ENCODE results near the gene TSPAN32.

TSPAN32 gene

DNA sequence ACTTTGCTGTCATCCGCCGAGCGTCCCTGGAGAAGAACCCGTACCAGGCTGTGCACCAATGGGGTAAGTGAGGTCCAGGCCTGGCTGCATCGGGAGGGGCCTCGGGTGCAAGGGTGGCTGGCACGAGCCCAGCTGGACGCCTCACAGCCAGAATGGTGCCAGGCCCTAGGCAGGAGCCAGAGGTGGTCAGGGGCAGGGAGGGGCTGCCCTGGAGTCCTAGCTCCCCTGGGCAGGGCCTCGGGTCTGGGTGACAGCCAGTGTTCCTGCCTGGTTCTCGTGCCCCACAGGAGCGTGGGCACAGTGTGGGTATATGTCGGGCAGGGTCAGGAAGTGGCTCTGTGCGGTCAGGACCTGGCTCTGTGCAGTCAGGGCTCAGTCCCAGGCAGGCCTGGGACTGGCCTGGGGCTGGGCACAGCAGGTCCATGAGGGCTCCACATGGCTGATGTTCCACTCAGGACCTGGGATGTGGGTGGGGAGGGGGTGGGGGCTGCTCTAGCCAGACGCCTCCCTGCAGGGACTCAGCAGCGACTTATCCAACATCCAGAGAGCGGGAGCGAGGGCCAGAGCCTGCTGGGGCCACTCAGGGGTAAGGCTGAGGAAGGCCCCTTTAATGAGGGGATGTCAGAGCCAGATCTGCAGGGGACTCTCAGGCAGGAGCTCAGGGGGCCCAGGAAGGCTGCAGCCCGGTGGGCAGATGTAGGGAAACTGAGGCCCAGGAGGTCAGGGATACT lies 1.2 kb downstream of the TSPAN32 start:
- DNase-seq (ENCODE audit: low read depth in 2 of 2, low spot score in 1 of 2): no peak

DNA sequence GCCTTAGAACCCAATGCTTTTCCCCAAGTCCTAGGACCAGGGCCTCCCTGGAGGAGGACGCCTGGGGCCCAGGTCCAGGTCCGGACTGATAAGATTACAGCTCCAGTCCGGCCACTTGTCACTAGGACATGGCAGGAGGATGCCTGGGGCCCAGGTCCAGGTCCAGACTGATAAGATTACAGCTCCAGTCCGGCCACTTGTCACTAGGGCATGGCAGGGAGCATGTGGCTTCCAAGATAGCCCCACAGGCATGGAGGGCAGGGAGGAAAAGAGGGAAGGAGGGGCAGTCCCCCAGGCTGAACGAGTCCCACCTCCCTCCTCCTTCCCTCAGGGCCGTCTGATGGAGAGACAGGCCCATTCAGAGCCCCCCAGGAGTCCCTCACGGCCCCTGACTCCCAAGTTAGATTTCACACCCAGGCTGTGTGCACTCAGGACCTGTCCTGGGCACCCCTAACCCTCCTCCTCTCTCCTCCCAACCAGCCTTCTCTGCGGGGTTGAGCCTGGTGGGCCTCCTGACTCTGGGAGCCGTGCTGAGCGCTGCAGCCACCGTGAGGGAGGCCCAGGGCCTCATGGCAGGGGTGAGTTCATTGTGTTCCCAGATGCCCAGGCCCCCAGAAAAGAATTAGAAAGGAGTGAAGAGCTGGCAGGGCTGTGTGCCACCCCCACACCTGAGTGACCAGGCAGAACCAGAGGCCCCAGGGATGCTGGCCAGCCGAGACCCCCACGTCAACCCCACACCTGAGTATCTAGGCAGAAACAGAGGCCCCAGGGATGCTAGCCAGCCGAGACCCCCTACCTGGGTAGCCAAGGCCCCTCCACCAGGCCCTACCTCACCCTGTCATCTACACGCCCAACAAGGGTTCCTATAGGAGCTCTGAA lies 2.1 kb downstream of the TSPAN32 start:
- DNase-seq (ENCODE audit: low read depth in 2 of 2, low spot score in 1 of 2): no peak

DNA sequence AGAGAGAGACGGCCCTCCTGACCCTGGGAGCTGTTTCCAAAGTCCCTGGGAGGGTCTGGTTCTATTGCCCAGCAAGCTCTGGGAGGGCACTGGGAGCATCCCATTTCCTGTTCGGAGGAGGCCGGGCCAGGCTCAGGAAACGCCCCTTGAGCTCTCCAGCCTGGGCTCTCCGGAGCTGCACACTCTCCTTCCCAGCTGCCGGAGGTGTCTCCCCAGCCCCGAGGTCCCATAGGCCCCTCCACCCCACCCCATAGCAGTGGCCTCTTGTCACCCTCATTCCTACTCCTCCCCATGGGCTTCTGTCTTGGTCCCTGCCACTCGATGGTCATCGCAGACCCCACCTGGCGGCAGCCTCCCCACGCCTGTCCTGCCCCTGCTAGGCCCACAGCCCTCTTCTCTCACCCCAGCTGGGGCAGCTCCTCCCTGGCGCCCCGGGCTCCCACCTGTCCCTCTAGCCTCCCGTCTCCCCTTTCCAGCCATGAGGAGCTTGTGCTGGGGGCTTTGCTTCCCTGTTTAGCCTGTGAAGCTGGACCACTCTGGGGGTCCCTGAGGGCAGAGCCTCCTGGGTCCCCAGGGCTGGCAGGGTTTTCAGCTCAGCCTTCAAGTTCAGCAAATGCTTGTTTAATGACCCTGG lies 2.8 kb downstream of the TSPAN32 start:
- DNase-seq (ENCODE audit: low read depth in 2 of 2, low spot score in 1 of 2): no peak

DNA sequence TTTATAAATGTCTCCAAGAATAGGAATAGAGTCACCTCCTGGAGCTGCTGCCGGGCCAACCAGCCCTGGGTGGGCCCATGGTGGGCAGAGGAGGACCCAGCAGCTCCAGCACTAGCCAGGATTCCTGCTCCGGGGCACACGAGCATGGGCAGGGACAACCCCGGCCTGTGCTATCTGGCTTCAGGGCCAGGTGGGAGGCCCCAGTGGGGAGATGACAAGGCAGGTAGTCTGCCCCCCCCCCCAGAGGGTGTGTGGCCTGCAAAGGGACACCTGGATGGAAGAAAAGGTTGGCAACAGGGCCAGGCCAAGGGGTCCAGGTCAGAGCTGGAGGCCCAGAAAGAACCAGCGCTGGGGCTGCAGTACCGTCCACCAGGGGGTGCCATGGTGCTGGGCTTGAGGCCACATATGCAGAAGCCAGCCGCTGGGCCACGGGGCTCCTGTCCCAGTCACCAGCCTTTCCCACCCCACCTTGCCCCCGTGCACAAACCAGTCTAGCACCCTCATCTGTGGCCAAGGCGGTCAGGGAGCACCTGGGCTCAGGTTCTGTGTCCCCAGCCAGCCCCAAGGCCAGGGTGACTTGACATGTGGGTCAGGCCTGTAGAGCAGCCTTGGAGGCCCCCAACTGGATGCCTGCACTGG lies 3.4 kb downstream of the TSPAN32 start:
- DNase-seq (ENCODE audit: low read depth in 2 of 2, low spot score in 1 of 2): peak; percentile 61 to 75

DNA sequence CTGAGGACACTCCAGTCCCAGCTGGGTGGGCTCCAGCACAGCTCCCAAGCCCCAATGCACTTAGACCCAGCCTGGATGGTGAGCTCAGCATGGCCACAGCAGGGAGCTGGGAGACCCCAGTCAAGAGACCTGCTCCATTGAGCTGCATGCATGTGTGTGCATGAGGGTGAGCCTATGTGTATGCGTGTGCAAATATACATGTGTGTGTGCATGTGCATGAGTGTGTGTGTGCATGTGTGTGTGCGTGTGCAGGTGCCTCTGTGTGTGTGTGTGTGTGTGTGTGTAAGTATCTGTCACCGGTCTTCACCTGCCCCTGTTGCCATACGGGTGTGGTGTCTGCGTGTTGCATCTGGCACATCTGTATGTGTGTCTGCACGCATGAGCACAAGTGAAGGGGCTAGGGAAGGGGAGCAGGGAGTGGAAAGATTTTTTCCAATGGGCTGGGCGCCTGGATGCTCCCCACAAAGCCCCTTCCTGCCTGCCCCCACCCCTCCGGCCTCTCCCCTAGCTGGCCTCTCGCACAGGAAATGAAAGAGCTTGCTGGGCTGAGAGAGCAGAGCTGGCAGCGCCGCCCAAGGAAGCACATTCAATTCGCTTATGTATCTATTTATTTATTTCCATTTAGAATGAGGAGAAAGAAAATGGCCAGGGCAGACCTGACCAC lies 4.1 kb downstream of the TSPAN32 start:
- DNase-seq (ENCODE audit: low read depth in 2 of 2, low spot score in 1 of 2): no peak

DNA sequence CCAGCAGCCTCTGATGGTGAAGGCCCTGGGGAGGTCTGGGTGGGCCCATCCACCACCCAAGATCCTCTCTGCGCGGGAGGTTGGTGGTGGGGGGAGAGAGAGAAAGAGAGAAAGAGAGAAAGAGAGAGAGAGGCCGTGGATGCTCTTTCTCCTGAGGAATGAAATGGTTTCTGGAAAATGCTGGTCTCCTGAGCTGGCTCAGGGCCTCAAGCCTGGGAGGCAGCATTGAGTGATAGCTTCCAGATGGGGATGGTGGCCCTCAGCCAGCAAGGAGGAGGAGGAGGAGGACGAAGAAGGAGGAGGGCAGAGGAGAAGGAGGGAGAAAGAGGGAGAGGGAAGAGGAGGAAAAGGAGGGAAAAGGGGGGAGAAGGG lies 4.6 kb downstream of the TSPAN32 start:
- DNase-seq (ENCODE audit: low read depth in 2 of 2, low spot score in 1 of 2): no peak

DNA sequence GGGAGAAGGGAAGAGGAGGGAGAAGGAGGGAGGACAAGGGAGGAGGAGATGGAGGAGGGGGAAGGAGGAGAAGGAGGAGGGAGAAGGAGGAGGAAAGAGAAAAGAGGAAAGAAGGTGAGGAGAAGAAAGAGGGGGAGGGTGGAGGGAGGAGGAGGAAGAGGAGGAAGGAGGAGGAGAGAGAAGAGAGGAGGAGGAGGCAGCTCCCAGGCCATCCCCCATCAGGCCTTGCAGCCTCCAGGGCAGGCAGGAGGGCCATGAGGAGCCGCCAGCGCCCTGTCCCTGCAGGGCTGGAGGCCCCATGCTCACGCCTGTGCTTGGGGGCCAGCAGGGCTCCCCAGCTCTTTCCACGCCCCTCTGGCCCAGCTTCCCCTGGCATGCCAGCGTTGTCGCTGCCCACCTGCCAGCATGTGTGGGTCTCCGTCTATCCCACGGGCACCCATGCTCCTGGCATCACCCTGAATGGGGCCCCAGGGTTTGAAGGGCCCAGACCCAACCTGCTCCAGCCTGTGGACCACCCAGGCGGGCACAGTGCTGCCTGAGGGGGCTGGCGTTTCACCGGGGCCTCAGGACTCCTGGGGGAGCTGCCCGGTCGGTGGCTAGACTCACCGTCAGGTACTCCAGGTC lies 5.2 kb downstream of the TSPAN32 start:
- no peak for DNase-seq (ENCODE audit: low read depth in 2 of 2, low spot score in 1 of 2)

DNA sequence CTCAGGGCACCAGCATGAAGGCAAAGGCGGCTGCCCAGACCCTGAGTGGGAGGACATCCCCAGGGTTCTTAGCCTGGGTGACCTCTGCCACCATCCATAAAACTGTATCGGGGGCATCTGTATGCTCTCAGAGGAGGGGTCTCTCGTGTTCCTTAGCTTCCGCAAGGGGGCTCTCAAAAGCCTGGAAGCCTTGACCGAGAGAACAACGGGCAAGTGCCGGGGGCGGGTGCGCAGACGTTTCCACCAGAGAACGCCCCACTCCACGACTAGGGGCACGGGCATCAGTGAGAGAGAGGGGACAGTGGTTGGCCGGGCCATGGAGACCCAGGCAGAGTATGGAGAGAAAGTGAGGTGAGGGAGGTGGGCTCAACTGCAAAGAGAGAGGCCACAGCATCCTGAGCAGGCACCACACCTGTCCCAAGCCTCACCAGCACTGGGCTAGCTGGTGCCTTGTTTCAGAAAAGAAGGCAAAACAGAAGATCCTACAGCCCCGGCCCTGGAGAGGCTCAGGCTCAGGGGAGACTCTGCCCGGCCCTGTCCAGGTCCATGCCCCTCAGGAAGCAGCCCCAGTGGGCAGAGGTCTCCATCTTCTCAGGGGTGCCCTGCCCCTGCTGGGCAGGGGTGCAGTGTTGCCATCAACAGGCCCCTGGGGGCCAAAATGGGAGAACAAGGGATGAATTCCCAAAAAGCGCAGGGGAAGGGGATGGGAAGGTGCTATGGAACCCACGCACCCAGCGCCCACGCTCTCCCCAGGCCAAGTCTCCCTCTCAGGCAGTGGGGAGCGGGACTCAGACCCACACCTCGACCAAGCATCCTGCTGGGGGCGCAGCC lies 5.9 kb downstream of the TSPAN32 start:
- no peak for DNase-seq (ENCODE audit: low read depth in 2 of 2, low spot score in 1 of 2)

DNA sequence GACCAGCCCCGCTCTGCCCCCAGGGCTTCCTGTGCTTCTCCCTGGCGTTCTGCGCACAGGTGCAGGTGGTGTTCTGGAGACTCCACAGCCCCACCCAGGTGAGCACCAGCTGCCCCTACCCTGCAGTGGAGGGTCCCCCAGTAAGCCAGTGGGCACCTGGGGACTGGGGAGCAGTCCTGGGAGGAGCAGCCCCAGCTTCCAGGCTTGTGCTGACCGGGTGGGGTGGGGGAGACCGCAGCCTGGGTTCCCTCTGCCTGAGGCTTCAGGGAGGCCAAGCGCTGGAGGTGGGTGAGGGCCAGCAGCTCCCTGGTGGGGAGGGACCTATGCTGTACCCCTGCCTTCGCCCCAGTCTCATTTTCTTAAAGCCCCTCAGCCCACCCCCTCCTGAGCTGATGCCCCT lies 6.9 kb downstream of the TSPAN32 start:
- no peak for DNase-seq (ENCODE audit: low read depth in 2 of 2, low spot score in 1 of 2)

DNA sequence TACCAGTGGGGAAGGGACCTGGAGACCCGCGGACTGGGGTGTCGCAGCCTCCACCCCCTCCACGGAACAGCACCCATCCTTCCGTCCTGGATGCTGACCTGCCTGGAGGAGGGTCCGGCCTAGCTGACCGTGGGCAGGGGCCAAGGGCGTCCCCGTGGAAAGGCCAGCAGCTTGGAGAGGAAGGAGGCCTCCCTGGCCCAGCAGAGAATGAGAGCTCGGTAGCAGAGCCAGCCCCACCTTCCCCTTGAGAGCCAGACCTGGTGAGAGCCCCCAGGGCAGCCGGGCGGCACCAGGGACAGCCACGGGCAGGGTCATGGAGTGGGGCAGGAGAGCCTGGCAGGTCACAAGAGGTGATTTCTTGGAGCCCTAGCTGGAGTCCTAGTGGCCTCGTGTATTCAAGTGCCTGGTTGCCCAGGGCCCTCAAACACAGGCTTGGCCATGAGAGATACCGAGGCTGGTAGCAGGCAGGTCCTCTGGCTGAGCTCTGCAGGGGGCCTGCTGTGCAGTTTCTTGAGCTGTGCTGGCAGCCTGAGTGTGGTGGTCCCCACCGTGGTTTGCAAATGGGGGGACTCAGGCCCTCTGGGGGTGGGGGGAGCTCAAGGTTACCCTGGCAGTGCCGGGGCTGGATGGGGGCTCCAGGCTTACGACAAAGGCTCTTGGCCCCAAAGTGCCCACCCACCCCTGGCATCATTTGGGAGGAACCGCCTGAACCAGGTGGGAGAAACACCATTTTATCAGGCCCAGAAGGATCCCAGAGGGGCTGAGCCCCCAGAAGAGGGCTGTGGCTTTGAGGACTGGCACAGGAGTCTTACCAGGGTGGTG lies 7.6 kb downstream of the TSPAN32 start:
- DNase-seq (ENCODE audit: low read depth in 2 of 2, low spot score in 1 of 2): no peak

DNA sequence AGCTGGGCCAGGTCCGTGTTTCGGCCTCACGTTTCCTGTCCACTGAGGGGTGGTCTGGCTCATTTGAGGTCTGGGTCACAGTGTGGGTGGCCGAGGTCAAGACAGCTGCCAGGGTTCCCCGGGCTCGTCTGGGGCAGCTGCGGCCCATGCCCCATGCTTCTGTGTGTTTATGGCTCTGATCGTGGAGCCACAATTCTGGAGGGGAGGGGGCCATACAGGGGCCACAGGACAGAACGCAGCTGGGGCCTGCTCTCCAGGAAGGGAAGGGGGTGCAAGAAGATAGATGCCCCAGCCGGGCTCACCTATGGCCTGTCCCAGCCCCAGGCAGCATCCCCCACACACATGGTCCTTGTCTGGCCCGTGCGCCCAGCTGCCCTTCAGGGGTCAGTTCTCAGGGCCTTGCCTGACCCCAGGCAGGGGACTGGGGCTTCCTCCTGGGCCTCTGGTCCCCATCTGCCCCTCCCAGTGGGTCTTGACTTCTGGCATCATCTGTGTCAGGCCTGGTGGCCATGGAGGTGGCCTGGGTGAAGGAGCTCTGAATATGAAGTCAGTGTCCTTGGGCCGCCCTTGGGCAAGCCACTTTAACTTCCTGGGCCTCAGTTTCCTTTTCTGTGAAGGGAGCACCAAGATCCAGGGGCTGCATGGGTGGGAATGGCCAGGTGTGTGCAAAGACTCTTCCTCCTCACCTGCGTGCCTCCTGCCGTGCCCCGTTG lies 8.4 kb downstream of the TSPAN32 start:
- no peak for DNase-seq (ENCODE audit: low read depth in 2 of 2, low spot score in 1 of 2)

DNA sequence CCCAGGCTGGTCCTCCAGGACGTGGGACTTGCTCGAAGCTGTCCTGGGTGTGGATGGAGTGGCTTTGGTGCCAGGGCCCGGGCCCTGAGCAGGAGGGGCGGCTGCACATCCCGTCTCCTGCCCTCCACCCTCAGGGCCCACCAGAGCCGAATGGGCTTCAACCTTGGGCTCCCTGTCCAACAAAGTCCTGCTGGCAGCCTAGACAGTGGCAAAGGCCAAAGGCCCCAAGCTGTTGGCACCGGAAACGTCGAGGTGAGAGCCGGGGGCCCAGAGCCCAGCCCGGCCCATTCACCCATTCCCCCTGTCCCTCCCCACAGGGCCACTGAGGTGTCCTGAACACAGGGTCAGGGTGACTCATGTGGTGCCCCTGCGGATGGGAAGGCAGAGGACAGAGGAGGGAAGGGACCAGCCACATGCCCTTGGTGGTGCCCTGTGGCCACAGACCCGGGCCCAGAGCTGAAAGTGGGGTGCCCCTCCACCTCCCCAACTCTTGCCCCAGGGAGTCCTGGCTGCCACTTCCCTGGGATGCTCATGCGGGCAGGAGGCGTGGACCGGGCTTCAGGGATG lies 9.1 kb downstream of the TSPAN32 start:
- no peak for DNase-seq (ENCODE audit: low read depth in 2 of 2, low spot score in 1 of 2)

DNA sequence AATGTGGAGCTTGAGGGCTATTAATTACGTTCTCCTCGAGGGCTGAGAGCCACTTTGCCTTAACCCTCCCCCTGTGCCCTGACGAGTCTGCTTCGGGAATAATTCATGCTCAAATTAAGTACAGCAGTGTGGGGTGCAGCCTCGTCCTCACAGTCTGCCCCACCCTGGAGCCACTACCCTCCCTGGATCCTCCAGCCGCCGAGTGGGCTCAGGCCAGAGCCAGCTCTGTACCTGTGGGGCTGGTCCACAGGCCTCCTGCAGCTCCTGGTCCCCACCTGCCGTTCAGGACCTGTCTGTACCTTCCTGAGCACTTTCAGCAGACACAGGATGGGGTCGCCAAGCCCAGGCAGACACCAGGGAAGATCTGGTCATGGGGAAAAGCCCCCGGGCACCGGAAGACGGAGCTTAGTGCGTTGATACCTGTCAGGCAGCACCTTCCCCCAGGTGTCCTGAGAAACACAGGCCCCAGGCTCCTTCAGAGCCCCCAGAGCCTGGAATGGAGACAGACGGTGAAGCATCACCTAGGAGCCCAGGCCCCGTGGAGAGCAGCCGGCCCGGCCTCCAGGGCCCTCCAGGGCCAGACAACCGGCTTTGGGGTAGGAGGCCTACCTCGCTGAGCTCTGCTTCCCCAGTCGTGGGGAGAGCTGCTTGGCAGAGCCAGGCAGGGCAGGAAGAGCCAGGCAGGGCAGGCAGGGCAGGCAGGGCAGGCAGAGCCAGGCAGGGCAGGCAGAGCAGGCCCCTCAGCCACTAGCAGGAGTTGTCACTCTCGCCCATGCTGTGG lies 9.7 kb downstream of the TSPAN32 start:
- DNase-seq (ENCODE audit: low read depth in 2 of 2, low spot score in 1 of 2): no peak

DNA sequence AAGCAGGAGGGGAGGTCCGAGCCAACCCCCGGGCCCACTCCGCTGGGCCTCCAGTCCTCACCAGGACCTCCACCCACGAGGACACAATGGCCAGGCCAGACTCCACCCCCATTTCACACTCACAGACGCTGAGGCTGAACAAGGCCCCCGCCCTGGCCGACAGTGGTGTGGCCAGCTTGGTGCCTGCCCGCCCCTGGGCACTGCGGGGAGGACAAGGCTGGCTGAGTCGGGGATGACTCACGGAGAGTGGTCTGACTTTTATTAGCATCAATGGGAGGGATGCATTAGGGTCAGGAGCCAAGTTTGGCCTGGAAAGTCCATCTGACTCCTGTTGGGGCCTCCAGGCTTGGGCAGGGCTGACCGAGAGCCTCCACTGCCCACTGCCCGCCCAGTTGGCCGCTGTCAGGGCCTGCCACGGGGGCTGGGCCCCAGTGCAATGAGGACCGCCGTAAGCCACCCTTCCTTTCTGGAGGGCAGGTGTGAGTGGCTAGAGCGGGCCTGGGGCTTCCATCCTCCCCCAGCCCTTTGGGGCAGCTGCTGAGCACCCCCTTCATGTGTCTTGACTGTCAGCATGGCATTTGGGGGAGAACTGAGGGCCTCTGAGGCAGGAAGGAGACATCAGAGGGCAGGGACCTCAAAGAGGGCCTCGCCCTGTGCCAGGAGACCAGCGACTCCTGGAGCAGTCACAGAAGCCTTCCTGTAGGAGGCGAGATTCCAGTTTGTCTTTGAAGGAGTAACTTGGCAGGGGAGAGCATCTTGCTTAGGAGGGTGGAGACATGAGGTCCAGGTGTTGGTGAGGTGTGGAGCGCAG lies 10.6 kb downstream of the TSPAN32 start:
- DNase-seq (ENCODE audit: low read depth in 2 of 2, low spot score in 1 of 2): no peak

DNA sequence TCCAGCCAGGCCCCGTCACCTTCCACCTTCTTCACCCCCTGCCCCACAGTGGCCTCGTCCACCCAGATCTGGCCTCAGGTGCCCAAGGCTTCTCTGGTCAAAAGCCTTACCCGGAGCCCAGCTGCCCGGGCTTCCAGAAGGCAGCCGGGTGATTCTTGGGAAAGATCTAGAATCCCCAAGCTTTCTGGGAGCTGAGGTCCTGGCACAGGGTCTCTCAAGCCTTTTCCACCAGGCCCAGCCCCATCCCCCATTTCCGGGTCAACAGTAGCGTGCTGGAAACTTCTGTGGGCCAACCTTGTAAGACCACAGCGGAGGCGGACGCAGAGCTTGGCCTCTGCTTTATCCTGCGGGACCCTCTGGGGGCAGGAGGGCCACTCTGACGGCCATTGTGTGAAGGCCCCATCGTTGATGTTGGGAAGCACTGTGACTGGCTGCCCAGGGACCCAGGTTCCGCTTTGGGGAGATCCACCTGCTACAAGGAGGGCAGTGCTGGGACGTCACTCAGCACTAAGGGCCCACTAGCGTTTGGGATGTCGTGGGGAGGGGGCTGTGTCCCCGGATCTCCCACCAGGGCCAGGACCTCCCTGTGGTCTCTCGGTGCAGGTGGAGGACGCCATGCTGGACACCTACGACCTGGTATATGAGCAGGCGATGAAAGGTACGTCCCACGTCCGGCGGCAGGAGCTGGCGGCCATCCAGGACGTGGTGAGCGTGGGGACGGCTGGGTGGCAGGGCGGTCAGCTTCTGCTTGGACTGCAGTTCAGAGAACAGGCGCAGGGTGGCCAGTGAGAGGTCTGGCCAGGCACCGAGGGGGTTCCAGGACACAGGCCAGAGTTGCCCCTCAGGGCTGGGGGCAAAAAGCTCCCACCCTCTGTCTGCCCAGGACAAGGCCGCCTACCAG lies 11.5 kb downstream of the TSPAN32 start:
- no peak for DNase-seq (ENCODE audit: low read depth in 2 of 2, low spot score in 1 of 2)

Data from stimulated activated CD8-positive, alpha-beta memory T cell treated with anti-CD3 and anti-CD28 coated beads, Interleukin-4, amount 100 ng/mL, for 4 hours (primary cell).